ENCODE measurements around the gene RAMP3. TPM values are rescaled to one million over a fixed set of nuclear protein-coding genes. Genes with fewer than 3 reads are reported as not detected.

RAMP3 gene
- total RNA-seq, 1 experiment from 2014 or later, result 0.13 TPM

DNA sequence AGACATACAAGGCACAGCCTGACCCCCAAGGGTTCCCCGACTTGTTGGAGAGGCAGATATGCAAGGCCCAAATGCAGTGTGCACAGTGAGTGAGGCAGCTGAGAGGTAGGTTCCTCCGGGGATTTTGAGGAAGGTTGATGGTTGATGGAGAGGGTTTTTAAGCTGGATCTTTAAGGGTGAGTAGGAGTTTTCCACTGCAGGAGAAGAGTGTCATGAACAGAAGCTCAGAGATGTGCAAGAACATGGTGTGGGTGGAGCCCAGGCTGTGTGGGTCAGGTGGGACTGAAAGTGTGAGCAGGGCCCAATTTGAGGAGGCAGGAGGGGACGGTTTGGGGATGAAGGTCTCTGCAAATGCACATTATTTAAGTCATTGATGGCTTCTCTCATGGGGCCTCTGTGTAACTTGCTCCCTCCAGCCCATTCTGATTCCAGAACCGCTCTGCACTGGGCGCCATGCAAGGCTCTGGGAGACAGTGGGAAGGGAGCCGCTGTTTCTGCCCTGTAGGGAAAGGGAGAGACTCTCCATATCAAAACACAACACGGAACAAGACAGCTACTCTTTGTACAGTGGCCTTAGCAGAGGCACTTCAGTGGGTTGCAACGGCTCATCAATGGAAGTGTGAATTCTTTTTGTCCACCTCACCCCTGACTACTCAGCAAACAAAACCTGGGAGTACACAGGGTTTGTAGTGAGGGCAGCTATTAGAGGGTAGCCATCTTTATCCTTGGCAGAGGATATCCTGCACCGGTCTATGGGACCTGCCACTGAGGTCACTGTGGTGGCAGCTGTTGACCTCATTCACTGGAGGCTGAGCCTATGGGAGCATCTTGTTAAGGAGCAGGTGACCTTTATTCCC, 29.7 kb downstream of the RAMP3 start:
- no peak for DNase-seq (ENCODE audit: low read depth, low spot score)
- ChIA-PET POLR2A (interaction anchor here (0.6 kb wide), 1 partner anchor 18 kb away, joined by 3 read pairs; no protein-coding TSS in a partner anchor), CTCF (no interaction called here)
- in situ Hi-C loops (cut with HindIII; ENCODE audit: low pct_unique_long_range_greater_than_20kb, low sequenced_read_pairs), result no loop called here
- no peak overlapping the region for H3K27ac ChIP-seq (ENCODE audit: low read length)
- intact Hi-C loops (cut with micrococcal nuclease; ENCODE audit: unreplicated experiment), result no loop called here
- H3K4me3 ChIP-seq (ENCODE audit: low read depth in 2 of 2, low read length in 2 of 2), result no peak overlapping the region
- ATAC-seq, result no peak
- peaks cover 3% of the 10 kb centered on the region for H3K27me3 ChIP-seq (ENCODE audit: control insufficient read depth, insufficient read depth, low read length)
- no peaks in the 10 kb centered on the region for H3K4me1 ChIP-seq (ENCODE audit: control insufficient read depth, insufficient read depth, low read length)
- no peaks in the 10 kb centered on the region for H3K9me3 ChIP-seq (ENCODE audit: control insufficient read depth, insufficient read depth, low read depth, low read length)
- no peaks in the 10 kb centered on the region for H3K36me3 ChIP-seq (ENCODE audit: control insufficient read depth, insufficient read depth, low read length)
- TF ChIP-seq REST (IDR thresholded peaks at IDR 0.05; ENCODE audit: insufficient read depth in 1 of 2, low read depth in 2 of 2, low read length in 1 of 2) (no peak), SIN3A (IDR thresholded peaks at IDR 0.05; ENCODE audit: borderline replicate concordance, insufficient read depth, low read depth, low read length) (no peak), TCF7L2 (IDR thresholded peaks at IDR 0.05; ENCODE audit: low read depth, low read length) (no peak), POLR2AphosphoS5 (IDR thresholded peaks at IDR 0.05; ENCODE audit: low read depth, low read length) (no peak), CTCF (IDR thresholded peaks at IDR 0.05) (no peak)
- no TSS peak for BruUV-seq (replicated peaks)

DNA sequence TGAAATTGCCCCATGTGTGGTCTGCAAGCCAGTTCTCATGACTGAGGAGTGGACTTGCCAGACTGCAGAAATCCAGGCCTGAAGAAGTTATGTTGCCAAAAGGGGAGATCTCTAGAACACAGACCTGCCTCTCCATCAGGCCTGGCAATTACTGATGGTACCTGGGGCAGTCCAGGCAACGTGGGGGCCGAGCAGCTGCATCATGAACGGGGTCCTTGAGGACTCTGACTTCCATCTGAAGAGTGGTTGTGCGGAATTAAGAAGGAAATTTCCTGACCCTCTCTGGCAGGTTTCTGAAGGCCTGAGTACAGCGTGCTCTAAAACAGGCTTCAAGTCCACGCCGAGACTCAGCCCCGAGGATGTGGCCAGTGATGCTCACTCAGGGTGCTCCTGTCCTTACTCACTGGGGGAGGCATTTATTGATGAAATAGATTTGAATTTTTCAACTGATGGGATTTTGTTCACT, 30.4 kb downstream of the RAMP3 start:
- ATAC-seq (no peak), DNase-seq (ENCODE audit: low read depth, low spot score) (no peak)
- Histone ChIP-seq H3K27ac (ENCODE audit: low read length) (no peak overlapping the region), H3K9me3 (ENCODE audit: control insufficient read depth, insufficient read depth, low read depth, low read length) (no peaks in the 10 kb centered on the region), H3K36me3 (ENCODE audit: control insufficient read depth, insufficient read depth, low read length) (no peaks in the 10 kb centered on the region), H3K4me1 (ENCODE audit: control insufficient read depth, insufficient read depth, low read length) (no peaks in the 10 kb centered on the region), H3K27me3 (ENCODE audit: control insufficient read depth, insufficient read depth, low read length) (peaks cover 6% of the 10 kb centered on the region), H3K4me3 (ENCODE audit: low read depth in 2 of 2, low read length in 2 of 2) (no peak overlapping the region)
- ChIA-PET POLR2A (no interaction called here), CTCF (no interaction called here)
- TF ChIP-seq POLR2AphosphoS5 (IDR thresholded peaks at IDR 0.05; ENCODE audit: low read depth, low read length) (no peak), TCF7L2 (IDR thresholded peaks at IDR 0.05; ENCODE audit: low read depth, low read length) (no peak), CTCF (IDR thresholded peaks at IDR 0.05) (no peak), SIN3A (IDR thresholded peaks at IDR 0.05; ENCODE audit: borderline replicate concordance, insufficient read depth, low read depth, low read length) (no peak), REST (IDR thresholded peaks at IDR 0.05; ENCODE audit: insufficient read depth in 1 of 2, low read depth in 2 of 2, low read length in 1 of 2) (no peak)
- no TSS peak for BruUV-seq (replicated peaks)
- in situ Hi-C loops (cut with HindIII; ENCODE audit: low pct_unique_long_range_greater_than_20kb, low sequenced_read_pairs), result no loop called here
- intact Hi-C loops (cut with micrococcal nuclease; ENCODE audit: unreplicated experiment), result no loop called here

Data from Panc1 (cell line).